ENCODE data around the gene ATP8B1. TPM values are rescaled to one million over a fixed set of nuclear protein-coding genes. Genes with fewer than 3 reads are reported as not detected.

ATP8B1 gene
- total and polyA plus RNA-seq, 9 of the 15 experiments (the other 6 are each of a cell fraction or from before 2014, with no cell fraction given): 0.01 to 0.22 (median 0.03) TPM; not detected in 3

DNA sequence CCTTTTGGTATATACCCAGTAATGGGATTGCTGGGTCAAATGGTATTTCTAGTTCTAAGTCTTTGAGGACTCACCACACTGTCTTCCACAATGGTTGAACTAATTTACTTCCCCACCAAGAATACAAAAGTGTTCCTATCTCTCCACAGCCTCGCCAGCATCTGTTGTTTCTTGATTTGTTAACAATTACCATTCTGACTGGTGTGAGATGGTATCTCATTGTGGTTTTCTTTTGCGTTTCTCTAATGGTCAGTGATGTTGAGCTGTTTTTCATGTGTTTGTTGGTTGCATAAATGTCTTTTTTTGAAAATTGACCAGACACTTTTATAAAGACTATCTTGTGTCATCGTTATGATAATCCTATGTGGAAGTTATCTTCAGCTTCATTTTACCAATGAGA, 16.0 kb upstream of the ATP8B1 start (continued):
- TF ChIP-seq, protein P1, sequence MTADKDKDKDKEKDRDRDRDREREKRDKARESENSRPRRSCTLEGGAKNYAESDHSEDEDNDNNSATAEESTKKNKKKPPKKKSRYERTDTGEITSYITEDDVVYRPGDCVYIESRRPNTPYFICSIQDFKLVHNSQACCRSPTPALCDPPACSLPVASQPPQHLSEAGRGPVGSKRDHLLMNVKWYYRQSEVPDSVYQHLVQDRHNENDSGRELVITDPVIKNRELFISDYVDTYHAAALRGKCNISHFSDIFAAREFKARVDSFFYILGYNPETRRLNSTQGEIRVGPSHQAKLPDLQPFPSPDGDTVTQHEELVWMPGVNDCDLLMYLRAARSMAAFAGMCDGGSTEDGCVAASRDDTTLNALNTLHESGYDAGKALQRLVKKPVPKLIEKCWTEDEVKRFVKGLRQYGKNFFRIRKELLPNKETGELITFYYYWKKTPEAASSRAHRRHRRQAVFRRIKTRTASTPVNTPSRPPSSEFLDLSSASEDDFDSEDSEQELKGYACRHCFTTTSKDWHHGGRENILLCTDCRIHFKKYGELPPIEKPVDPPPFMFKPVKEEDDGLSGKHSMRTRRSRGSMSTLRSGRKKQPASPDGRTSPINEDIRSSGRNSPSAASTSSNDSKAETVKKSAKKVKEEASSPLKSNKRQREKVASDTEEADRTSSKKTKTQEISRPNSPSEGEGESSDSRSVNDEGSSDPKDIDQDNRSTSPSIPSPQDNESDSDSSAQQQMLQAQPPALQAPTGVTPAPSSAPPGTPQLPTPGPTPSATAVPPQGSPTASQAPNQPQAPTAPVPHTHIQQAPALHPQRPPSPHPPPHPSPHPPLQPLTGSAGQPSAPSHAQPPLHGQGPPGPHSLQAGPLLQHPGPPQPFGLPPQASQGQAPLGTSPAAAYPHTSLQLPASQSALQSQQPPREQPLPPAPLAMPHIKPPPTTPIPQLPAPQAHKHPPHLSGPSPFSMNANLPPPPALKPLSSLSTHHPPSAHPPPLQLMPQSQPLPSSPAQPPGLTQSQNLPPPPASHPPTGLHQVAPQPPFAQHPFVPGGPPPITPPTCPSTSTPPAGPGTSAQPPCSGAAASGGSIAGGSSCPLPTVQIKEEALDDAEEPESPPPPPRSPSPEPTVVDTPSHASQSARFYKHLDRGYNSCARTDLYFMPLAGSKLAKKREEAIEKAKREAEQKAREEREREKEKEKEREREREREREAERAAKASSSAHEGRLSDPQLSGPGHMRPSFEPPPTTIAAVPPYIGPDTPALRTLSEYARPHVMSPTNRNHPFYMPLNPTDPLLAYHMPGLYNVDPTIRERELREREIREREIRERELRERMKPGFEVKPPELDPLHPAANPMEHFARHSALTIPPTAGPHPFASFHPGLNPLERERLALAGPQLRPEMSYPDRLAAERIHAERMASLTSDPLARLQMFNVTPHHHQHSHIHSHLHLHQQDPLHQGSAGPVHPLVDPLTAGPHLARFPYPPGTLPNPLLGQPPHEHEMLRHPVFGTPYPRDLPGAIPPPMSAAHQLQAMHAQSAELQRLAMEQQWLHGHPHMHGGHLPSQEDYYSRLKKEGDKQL (CRISPR knock-in tag; IDR thresholded peaks at IDR 0.05; ENCODE audit: borderline replicate concordance): no peak
- peak; percentile 63 for TF ChIP-seq TCF3 (CRISPR knock-in tag; IDR thresholded peaks at IDR 0.05)
- TF ChIP-seq CC2D1A (IDR thresholded peaks at IDR 0.05): no peak
- no peak for TF ChIP-seq ZBTB2 (IDR thresholded peaks at IDR 0.05)
- no peak for TF ChIP-seq PHB (CRISPR knock-in tag; IDR thresholded peaks at IDR 0.05)
- no peak for TF ChIP-seq MCM2 (IDR thresholded peaks at IDR 0.05; ENCODE audit: low read depth)
- TF ChIP-seq, protein P2, sequence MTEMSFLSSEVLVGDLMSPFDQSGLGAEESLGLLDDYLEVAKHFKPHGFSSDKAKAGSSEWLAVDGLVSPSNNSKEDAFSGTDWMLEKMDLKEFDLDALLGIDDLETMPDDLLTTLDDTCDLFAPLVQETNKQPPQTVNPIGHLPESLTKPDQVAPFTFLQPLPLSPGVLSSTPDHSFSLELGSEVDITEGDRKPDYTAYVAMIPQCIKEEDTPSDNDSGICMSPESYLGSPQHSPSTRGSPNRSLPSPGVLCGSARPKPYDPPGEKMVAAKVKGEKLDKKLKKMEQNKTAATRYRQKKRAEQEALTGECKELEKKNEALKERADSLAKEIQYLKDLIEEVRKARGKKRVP (CRISPR knock-in tag; IDR thresholded peaks at IDR 0.05): no peak
- TF ChIP-seq ZNF436 (CRISPR knock-in tag; IDR thresholded peaks at IDR 0.05): no peak
- 0 out of 2 replicates have a peak, but pooled peaks have one; percentile 20 for TF ChIP-seq FOXM1 (IDR thresholded peaks at IDR 0.05; ENCODE audit: low read depth)
- TF ChIP-seq FOXM1 (CRISPR knock-in tag; IDR thresholded peaks at IDR 0.05; ENCODE audit: low read depth): no peak
- TF ChIP-seq ADNP (tag; IDR thresholded peaks at IDR 0.05): peak; percentile 56; the same call in 1 of the 2 replicates
- no peak for TF ChIP-seq E2F5 (CRISPR knock-in tag; IDR thresholded peaks at IDR 0.05)
- no peak for TF ChIP-seq LARP7 (IDR thresholded peaks at IDR 0.05)
- TF ChIP-seq ZBTB8A (IDR thresholded peaks at IDR 0.05; ENCODE audit: partially characterized antibody): no peak
- TF ChIP-seq FIP1L1 (IDR thresholded peaks at IDR 0.05; ENCODE audit: low read depth, low read length, poor library complexity, severe bottlenecking): no peak
- TF ChIP-seq ZNF121 (CRISPR knock-in tag; conservative IDR thresholded peaks at IDR 0.05): no peak
- TF ChIP-seq NR3C1 (CRISPR knock-in tag; IDR thresholded peaks at IDR 0.05): no peak
- TF ChIP-seq OTX1 (CRISPR knock-in tag; IDR thresholded peaks at IDR 0.05): no peak
- TF ChIP-seq, protein P3, sequence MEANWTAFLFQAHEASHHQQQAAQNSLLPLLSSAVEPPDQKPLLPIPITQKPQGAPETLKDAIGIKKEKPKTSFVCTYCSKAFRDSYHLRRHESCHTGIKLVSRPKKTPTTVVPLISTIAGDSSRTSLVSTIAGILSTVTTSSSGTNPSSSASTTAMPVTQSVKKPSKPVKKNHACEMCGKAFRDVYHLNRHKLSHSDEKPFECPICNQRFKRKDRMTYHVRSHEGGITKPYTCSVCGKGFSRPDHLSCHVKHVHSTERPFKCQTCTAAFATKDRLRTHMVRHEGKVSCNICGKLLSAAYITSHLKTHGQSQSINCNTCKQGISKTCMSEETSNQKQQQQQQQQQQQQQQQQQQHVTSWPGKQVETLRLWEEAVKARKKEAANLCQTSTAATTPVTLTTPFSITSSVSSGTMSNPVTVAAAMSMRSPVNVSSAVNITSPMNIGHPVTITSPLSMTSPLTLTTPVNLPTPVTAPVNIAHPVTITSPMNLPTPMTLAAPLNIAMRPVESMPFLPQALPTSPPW (CRISPR knock-in tag; IDR thresholded peaks at IDR 0.05): no peak
